ENCODE results near the gene SMYD4. TPM values are rescaled to one million over a fixed set of nuclear protein-coding genes. Genes with fewer than 3 reads are reported as not detected.
"Not testable (repeated sequence)": the region's sequence is repeated elsewhere in the genome, so short reads cannot be mapped to it uniquely, and the experiment has no call there.

The SMYD4 gene
- total RNA-seq, 1 experiment from 2014 or later: 7.9 TPM

DNA sequence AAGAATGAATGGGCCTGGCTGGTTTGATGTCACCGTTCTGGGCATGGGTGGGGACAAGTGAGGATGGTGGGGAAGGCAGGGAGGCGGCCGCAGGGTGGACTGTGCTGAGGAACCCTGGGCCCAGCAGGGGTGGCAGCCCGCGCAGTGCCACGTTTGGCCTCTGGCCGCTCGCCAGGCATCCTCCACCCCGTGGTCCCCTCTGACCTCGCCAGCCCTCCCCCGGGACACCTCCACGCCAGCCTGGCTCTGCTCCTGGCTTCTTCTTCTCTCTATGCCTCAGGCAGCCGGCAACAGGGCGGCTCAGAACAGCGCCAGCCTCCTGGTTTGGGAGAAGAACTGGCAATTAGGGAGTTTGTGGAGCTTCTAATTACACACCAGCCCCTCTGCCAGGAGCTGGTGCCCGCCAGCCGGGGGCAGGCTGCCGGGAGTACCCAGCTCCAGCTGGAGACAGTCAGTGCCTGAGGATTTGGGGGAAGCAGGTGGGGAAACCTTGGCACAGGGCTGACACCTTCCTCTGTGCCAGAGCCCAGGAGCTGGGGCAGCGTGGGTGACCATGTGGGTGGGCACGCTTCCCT lies 74.4 kb downstream of the SMYD4 start:
- no peak for DNase-seq (ENCODE audit: low spot score)

DNA sequence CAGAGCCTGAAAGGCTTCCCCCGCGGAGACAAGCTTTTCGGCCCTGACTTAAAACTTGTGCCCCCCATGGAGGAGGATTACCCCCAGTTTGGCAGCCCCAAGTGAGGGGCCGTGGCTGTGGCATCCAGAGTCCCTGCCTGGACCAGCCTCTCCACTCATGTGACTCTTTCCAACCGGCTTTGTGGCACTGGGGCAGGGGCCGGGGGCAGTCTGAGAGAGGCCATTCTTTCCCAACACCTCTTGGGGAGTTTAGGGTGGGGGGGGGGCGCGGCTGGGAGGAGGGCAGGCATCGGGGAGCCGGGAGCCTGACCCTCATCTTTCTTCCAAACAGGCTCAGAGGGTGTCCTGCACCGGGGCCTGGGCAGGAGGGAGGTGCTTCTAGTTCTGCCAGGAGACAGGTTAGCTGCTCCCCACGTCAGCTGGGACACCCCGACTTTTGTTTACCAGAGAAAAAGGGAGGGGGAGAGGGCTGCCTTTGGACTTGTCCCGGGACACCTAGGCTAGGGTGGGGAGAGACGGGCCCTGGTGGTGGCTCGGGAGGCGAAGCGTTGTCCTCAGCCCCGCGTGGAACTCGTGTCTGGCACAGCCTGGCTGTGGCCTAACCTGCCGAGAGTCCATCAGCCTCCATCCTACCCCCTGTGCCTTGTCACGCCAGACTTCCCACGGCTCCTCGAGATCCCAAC lies 75.1 kb downstream of the SMYD4 start:
- no peak for DNase-seq (ENCODE audit: low spot score)

GRCh38 chr17:1753767-1754429 lies 75.8 kb downstream of the SMYD4 start:
- no peak for DNase-seq (ENCODE audit: low spot score)

GRCh38 chr17:1752425-1753262 lies 77.1 kb downstream of the SMYD4 start:
- DNase-seq (ENCODE audit: low spot score): no peak

GRCh38 chr17:1750628-1751027 lies 79.1 kb downstream of the SMYD4 start:
- no peak for DNase-seq (ENCODE audit: low spot score)

DNA sequence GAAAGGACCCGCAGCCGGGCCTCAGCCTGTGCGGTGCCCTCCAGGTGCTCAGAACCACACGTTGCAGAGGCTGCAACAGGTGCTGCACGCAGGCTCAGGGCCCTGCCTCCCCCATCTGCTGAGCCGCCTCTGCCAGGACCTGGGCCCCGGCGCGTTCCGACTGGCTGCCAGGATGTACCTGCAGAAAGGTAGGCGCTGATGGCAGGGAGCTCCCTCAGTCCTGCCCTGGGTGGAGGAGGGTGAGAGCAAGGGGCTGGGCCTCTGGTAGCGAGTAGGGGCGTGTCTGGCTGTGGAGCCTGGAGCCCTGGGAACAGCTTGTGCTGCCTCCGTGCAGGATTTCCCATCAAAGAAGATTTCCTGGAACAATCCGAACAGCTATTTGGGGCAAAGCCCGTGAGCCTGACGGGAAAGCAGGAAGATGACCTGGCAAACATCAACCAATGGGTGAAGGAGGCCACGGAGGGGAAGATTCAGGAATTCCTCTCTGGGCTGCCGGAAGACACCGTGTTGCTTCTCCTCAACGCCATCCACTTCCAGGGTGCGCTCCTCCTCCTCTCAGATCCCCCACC lies 82.6 kb downstream of the SMYD4 start:
- DNase-seq (ENCODE audit: low spot score): no peak

GRCh38 chr17:1745513-1746020 lies 84.1 kb downstream of the SMYD4 start:
- DNase-seq (ENCODE audit: low spot score): no peak

GRCh38 chr17:1744551-1745512 lies 84.9 kb downstream of the SMYD4 start:
- no peak for DNase-seq (ENCODE audit: low spot score)

DNA sequence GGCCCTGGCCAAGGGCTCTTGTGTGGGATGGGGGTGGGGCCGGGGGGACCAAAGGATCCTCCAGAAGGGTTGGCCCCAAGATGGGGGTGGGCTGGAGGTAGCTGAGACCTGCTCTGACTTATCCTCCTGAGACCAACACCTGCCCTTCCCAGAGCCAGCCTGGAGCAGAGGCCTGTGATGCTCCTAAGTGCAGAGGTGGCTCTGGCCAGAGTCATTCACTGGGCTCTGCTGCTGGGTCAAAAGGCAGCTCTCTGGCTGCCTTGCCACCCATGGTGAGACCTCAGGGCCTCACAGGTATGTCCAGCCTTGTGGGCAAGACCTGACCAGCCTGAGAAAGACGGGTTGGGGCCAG lies 86.6 kb downstream of the SMYD4 start:
- DNase-seq (ENCODE audit: low spot score): no peak

DNA sequence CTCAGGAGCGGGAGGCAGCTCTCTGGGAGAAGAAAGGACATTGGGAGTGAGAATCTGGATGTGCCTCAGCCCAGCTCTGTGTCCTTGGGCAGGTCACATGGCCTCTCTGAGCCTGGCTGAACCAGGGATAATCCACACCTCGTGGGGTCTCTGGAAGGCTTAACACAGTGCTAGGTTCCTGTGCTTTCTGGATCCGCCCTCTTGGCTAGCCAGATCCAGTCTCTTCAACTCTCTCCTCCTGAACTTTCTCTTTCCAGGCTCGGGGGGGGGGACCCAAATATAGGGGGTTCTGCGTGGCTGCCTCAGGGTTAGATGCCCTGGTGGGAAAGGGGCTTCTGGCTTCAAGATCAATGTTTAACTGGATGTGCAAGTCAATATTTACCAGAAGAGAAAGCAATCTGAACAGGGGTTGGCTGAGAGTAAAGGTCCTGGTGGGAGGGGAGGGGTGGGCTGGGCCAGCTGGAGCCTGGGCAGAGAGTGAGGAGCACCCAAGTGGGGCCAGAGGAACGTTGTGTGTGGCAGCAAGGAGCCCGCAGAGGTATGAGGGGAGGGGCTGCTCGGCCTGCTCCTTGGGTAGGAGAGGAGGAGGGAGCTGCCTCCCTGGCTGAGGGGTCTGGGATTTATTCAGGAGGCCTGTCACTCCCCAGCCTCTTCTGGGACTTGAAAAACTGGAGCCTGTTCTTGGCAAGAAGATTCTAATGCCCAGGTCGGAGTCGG lies 87.2 kb downstream of the SMYD4 start, which contains the start of gene SERPINF2:
SERPINF2 (plus strand) TSS at position 501 of the 717 bp plus-strand sequence. CDS start 2,125 bp downstream, outside the sequence.
- no peak for DNase-seq (ENCODE audit: low spot score)

GRCh38 chr17:1741899-1742298 lies 87.8 kb downstream of the SMYD4 start:
- DNase-seq (ENCODE audit: low spot score): not testable (repeated sequence)

DNA sequence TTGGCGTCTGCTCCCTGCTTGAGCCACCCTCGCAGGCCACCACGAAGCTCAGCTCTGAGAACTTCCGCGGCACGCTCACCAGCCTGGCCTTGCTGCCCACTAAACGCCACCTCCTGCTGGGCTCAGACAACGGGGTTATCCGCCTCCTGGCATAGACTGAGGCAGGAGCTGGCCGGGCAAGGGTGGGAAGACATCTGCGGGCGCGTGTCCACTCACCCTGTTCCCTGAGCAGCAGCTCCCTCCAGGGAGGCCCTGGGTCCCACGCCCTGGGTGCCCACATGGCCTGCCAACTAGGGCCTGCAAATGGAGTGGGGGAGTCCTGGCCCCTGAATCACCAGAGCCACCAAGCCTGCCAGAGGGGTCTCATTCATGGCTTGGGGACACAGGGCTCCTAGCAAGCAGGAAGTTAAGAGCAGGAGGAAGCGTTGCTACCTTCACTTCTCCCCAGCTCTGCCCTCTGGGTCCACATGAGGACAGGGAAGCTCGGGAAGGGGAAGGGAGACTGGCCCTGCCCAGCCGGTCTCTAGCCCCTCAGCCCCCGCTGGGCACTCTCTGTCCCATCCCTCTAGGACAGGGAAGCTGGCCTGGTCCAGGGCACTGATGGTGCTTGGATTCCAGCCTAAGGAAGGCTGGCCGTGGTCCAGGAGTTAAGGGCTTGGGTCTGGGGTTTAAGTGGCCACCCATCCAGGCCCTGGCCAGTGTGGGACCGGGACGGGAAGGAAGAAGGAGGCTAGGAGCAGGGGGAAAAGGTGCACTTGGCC lies 92.0 kb downstream of the SMYD4 start:
- DNase-seq (ENCODE audit: low spot score): no peak

- no peak for DNase-seq (ENCODE audit: low spot score)
These were observed 93.1 kb downstream of the SMYD4 start for GRCh38 chr17:1736348-1737281.

GRCh38 chr17:1735834-1736347 lies 93.8 kb downstream of the SMYD4 start:
- no peak for DNase-seq (ENCODE audit: low spot score)

DNA sequence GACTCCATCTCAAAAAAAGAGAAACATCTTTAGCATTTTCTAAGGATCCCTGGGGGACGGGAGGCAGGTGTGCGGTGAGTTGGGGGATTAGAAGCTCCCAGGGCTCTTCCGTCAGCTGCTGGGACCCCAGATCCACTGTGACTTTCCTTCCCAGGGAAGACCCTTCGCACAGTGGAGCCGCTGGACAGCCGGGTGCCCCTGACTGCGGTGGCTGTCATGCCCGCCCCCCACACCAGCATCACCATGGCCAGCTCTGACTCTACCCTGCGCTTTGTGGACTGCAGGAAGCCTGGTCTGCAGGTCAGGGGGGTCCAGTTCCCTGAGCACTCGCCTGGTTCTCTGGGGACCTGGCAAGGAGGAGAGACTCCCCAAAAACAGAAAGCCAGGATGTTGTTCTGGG lies 94.3 kb downstream of the SMYD4 start:
- DNase-seq (ENCODE audit: low spot score): no peak

- DNase-seq (ENCODE audit: low spot score): no peak
These were observed 95.9 kb downstream of the SMYD4 start for GRCh38 chr17:1733759-1734158.

GRCh38 chr17:1732833-1733321 lies 96.8 kb downstream of the SMYD4 start:
- DNase-seq (ENCODE audit: low spot score): no peak
